KMS-11 (cell line): Measurements from ENCODE around the gene OVAAL.

ENCODE experiments used
- H2AFZ ChIP-seq: fragments of 200-600 bp; sonication (generic); 2 replicates; pipeline ENCODE4 v1.6.1; 2016; ENCODE audit warnings: antibody characterized with exemption, mixed run types, low read depth
- H3K27ac ChIP-seq: fragments of 200-600 bp; sonication (generic); 2 replicates; pipeline ENCODE4 v1.6.1; 2016; ENCODE audit warnings: mild to moderate bottlenecking, mixed run types
- H3K27me3 ChIP-seq: fragments of 200-600 bp; sonication (generic); 2 replicates; pipeline ENCODE4 v1.6.1; 2017; ENCODE audit warnings: mild to moderate bottlenecking, low read depth, mixed run types, moderate library complexity; ENCODE audit not compliant: insufficient read depth
- H3K36me3 ChIP-seq: fragments of 200-600 bp; sonication (generic); 2 replicates; pipeline ENCODE4 v1.6.1; 2017; ENCODE audit warnings: mild to moderate bottlenecking, mixed run types; ENCODE audit not compliant: insufficient read depth
- H3K4me1 ChIP-seq: fragments of 200-600 bp; sonication (generic); 2 replicates; pipeline ENCODE4 v1.6.1; 2016; ENCODE audit warnings: mild to moderate bottlenecking, low read depth, mixed run types; ENCODE audit not compliant: poor library complexity, severe bottlenecking
- H3K4me2 ChIP-seq: fragments of 200-600 bp; sonication (generic); 2 replicates; pipeline ENCODE4 v1.7.0; 2016; ENCODE audit warnings: mild to moderate bottlenecking, mixed run types
- H3K4me3 ChIP-seq: fragments of 200-600 bp; sonication (generic); IDR thresholded peaks from 2 replicates; pipeline ENCODE4 v1.6.1; 2017; ENCODE audit warnings: low read depth, low read length, mixed read lengths; ENCODE audit not compliant: insufficient read depth
- H3K79me2 ChIP-seq: fragments of 200-600 bp; sonication (generic); 2 replicates; pipeline ENCODE4 v1.6.1; 2016; ENCODE audit warnings: low read depth, mixed run types; ENCODE audit not compliant: insufficient read depth
- H3K9ac ChIP-seq: fragments of 200-600 bp; sonication (generic); 2 replicates; pipeline ENCODE4 v1.6.1; 2016; ENCODE audit warnings: mild to moderate bottlenecking, mixed run types
- H4K20me1 ChIP-seq: fragments of 200-600 bp; sonication (generic); 2 replicates; pipeline ENCODE4 v1.6.1; 2016; ENCODE audit warnings: mild to moderate bottlenecking, mixed run types; ENCODE audit not compliant: insufficient read depth
- TF ChIP-seq, protein P1 (sequence below): fragments of 200-600 bp; sonication (generic); conservative IDR thresholded peaks from 2 replicates; pipeline ENCODE4 v1.6.1; 2017; ENCODE audit warnings: low read depth, mild to moderate bottlenecking, antibody characterized with exemption, low read length, moderate library complexity, mixed read lengths

Gene OVAAL

DNA sequence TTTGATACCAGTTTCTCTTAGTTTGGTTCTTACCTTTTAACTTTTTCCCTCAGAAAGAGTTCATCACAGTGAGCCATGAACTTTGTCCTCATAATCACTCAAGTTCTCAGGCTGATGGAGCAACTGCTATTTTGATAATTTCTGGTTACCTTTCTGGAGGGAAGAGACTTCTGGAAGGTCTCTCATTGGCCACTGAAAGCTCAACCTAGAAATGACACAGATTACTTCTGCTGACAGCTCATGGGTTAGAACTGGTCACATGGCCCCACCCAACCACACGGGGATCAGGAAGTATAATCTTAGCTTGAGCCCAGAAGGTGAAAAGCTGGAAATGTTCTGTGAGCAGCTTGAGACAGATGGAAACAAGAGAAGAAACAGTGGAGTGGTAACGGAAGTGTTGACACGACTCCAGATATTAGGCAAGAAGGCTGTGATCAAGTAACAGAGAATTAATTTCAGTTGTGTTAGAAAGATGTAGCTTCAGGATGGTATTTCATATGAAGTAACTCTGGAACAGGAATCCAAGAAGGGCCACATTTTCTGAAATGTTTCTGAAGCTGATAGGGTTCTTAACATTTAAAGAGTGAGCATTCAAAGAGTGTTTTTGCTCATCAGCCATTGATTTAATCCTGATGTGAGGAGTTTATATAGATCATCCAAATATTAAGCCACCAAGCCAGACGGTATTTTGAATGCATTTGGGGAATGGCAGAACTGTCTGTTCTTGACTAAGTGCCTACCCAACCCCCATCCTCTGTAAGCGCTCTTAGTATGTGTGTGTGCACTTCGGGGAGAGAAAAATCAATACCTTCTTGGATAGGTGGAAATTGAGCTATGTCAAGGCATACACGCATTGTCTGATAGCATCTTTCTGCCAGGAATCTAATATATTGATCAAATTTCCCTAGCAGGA lies 51.1 kb downstream of the OVAAL start:
- H2AFZ ChIP-seq = no peak overlapping the region
- TF ChIP-seq, protein P1, sequence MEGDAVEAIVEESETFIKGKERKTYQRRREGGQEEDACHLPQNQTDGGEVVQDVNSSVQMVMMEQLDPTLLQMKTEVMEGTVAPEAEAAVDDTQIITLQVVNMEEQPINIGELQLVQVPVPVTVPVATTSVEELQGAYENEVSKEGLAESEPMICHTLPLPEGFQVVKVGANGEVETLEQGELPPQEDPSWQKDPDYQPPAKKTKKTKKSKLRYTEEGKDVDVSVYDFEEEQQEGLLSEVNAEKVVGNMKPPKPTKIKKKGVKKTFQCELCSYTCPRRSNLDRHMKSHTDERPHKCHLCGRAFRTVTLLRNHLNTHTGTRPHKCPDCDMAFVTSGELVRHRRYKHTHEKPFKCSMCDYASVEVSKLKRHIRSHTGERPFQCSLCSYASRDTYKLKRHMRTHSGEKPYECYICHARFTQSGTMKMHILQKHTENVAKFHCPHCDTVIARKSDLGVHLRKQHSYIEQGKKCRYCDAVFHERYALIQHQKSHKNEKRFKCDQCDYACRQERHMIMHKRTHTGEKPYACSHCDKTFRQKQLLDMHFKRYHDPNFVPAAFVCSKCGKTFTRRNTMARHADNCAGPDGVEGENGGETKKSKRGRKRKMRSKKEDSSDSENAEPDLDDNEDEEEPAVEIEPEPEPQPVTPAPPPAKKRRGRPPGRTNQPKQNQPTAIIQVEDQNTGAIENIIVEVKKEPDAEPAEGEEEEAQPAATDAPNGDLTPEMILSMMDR = no peak
- H3K36me3 ChIP-seq = no peaks in the 10 kb centered on the region
- H3K79me2 ChIP-seq = no peaks in the 10 kb centered on the region
- H3K9ac ChIP-seq = no peak overlapping the region
- H3K27ac ChIP-seq = no peak overlapping the region
- H3K27me3 ChIP-seq = no peaks in the 10 kb centered on the region
- H3K4me3 ChIP-seq = no peak overlapping the region
- H4K20me1 ChIP-seq = no peaks in the 10 kb centered on the region
- no peaks in the 10 kb centered on the region for H3K4me1 ChIP-seq
- H3K4me2 ChIP-seq = no peak overlapping the region

DNA sequence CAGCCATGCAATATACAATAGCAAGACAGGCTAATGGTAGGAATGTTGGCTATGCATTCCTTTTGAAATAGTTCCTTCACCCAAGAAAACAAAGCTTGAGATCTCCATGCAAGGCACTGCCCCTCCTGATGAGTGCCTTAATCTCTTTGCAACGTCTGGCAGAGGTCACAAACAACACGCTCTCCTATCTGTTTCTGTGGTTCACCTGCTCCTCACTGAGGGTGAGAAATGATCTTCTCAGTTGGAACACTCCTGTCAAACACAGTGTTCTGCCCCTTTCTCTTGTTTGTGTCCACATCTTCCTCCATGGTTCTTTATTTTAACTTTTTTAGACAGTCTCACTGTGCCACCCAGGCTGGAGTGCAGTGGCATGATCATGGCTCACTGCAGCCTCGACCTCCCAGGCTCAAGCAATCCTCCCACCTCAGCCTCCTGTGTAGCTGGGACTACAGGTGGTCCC lies 51.8 kb downstream of the OVAAL start:
- TF ChIP-seq, protein P1 = no peak
- no peaks in the 10 kb centered on the region for H3K79me2 ChIP-seq
- H3K4me1 ChIP-seq = no peaks in the 10 kb centered on the region
- no peak overlapping the region for H3K4me2 ChIP-seq
- no peak overlapping the region for H2AFZ ChIP-seq
- H3K9ac ChIP-seq = no peak overlapping the region
- no peaks in the 10 kb centered on the region for H3K27me3 ChIP-seq
- H3K27ac ChIP-seq = no peak overlapping the region
- no peak overlapping the region for H3K4me3 ChIP-seq
- H3K36me3 ChIP-seq = no peaks in the 10 kb centered on the region
- H4K20me1 ChIP-seq = no peaks in the 10 kb centered on the region

DNA sequence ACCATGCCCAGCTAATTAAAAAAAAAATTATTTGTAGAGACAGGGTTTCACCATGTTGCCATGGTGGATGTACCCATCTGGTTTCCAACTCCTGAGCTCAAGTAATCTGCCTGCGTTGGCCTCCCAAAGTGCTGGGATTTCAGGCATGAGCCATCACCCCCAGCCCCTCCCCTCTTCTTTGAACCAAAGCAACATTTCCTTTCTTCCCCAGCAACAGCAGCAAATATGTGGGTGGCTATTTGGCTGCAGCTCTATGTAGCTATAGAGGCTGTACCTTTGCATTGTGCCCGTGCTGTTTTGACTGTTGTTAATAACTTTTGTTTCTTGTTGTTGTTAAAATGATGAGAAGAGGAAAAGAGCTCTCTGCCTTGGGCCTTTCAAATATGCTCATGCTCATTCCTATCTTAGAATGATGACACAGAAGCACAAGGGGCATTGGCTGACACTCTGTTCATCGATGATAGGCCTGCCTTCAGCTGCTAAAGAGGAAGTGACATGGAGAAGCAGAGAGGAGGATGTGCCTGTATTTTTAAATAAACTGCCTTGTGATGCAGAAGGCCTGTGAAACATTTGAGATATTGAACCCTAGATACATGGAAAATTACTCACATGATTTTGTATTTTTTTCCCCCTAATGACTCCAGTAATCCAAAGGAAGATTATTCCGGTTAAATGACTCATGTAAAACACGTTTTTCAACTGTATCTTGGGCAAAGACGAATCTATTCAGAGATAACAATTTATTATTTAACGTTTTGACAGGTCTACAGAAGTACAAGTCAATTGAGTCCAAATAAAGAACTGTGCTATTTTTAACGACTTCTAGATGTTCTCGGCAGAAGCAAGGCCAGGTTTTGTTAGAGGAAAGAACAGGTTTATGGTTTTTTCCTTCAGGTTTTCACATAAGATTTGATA lies 52.5 kb downstream of the OVAAL start:
- H4K20me1 ChIP-seq = no peaks in the 10 kb centered on the region
- H2AFZ ChIP-seq = no peak overlapping the region
- no peaks in the 10 kb centered on the region for H3K79me2 ChIP-seq
- no peaks in the 10 kb centered on the region for H3K4me1 ChIP-seq
- H3K4me2 ChIP-seq = no peak overlapping the region
- H3K9ac ChIP-seq = no peak overlapping the region
- H3K27me3 ChIP-seq = no peaks in the 10 kb centered on the region
- TF ChIP-seq, protein P1 = no peak
- no peak overlapping the region for H3K4me3 ChIP-seq
- H3K27ac ChIP-seq = no peak overlapping the region
- no peaks in the 10 kb centered on the region for H3K36me3 ChIP-seq

DNA sequence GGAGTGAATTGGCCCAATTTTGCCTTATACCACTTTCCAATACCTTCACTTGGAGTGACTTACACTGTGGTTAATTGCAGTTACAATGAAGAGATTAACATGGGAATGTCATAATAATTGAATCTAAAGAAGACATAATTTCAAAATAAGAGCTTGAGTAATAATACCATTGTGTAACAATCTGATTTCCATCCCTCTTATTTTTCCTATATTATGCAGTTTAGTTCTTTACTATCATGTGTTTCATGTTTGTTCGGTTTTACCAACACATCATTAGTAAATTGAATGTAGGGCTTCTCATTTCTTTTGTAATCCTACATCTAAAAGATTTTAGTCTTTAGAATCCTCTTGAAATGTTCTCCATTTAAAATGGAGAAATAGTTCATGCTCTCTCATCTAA lies 53.9 kb downstream of the OVAAL start:
- H3K4me2 ChIP-seq = no peak overlapping the region
- no peaks in the 10 kb centered on the region for H3K4me1 ChIP-seq
- H3K9ac ChIP-seq = no peak overlapping the region
- H3K27me3 ChIP-seq = no peaks in the 10 kb centered on the region
- H3K4me3 ChIP-seq = no peak overlapping the region
- H4K20me1 ChIP-seq = no peaks in the 10 kb centered on the region
- H2AFZ ChIP-seq = no peak overlapping the region
- H3K27ac ChIP-seq = no peak overlapping the region
- TF ChIP-seq, protein P1 = no peak
- no peaks in the 10 kb centered on the region for H3K79me2 ChIP-seq
- no peaks in the 10 kb centered on the region for H3K36me3 ChIP-seq
